CD14-positive monocyte (primary cell): ENCODE data around the gene CATSPERE. TPM values are rescaled to one million over a fixed set of nuclear protein-coding genes. Genes with fewer than 3 reads are reported as not detected.

Experiments
- DNase-seq, 3 donors: peaks; one replicate each; pipeline ENCODE4 v3.0.0-alpha.2; 2011 to 2022
- H2AFZ ChIP-seq: 2 replicates; pipeline ENCODE4 v1.6.0; 2012; ENCODE audit warnings: mild to moderate bottlenecking, low read depth, low read length, inconsistent platforms; ENCODE audit not compliant: insufficient read depth, poor library complexity, severe bottlenecking
- H3K27ac ChIP-seq, 2 donors: 1 replicate in 1 of 2; 2 replicates in 1 of 2; pipeline ENCODE4 v1.5.1; 2012 to 2013; ENCODE audit warnings: low read length in 2 of 2, control low read depth in 1 of 2, inconsistent platforms in 1 of 2, low read depth in 1 of 2, mild to moderate bottlenecking in 1 of 2
- H3K27me3 ChIP-seq, 2 donors: one replicate each; pipeline versions ENCODE4 v1.6.0 to v1.6.1; 2011 to 2013; ENCODE audit warnings: low read length in 2 of 2; ENCODE audit not compliant: control insufficient read depth in 2 of 2, insufficient read depth in 2 of 2
- H3K36me3 ChIP-seq, 2 donors: replicated peaks in 1 of 2; 1 replicate in 1 of 2; 2 replicates in 1 of 2; pipeline versions ENCODE4 v1.5.1 to v1.6.1; 2012 to 2013; ENCODE audit warnings: low read length in 2 of 2, control low read depth in 1 of 2, inconsistent platforms in 1 of 2, mild to moderate bottlenecking in 1 of 2; ENCODE audit not compliant: insufficient read depth in 2 of 2, control insufficient read depth in 1 of 2
- H3K4me1 ChIP-seq, 2 donors: 1 replicate in 1 of 2; 2 replicates in 1 of 2; pipeline versions ENCODE4 v1.5.1 to v1.6.1; 2012 to 2013; ENCODE audit warnings: low read length in 2 of 2, control low read depth in 1 of 2, inconsistent platforms in 1 of 2, mild to moderate bottlenecking in 1 of 2, moderate library complexity in 1 of 2; ENCODE audit not compliant: insufficient read depth in 2 of 2, control insufficient read depth in 1 of 2
- H3K4me2 ChIP-seq: replicated peaks from 2 replicates; pipeline ENCODE3; 2012; ENCODE audit warnings: low read length, moderate library complexity, mild to moderate bottlenecking; ENCODE audit not compliant: poor library complexity, severe bottlenecking; ENCODE audit errors: extremely low read depth
- H3K4me3 ChIP-seq, 3 experiments: fragments of 200-600 bp in 1 of 3; sonication (generic) in 1 of 3; replicated peaks in 1 of 3; 1 replicate in 2 of 3; 2 replicates in 1 of 3; pipeline ENCODE4 v1.5.1; 2011 to 2013; ENCODE audit warnings: low read length in 3 of 3, mild to moderate bottlenecking in 3 of 3, control low read depth in 2 of 3, low read depth in 2 of 3, inconsistent platforms in 1 of 3, moderate library complexity in 1 of 3
- H3K79me2 ChIP-seq: 2 replicates; pipeline ENCODE4 v1.6.0; 2012; ENCODE audit warnings: mild to moderate bottlenecking, control low read depth, inconsistent platforms, low read length, moderate library complexity; ENCODE audit not compliant: insufficient read depth
- H3K9ac ChIP-seq: 2 replicates; pipeline ENCODE4 v1.6.0; 2017; ENCODE audit warnings: low read length, mild to moderate bottlenecking; ENCODE audit not compliant: insufficient read depth, poor library complexity, severe bottlenecking
- H3K9me3 ChIP-seq, 2 donors: replicated peaks in 1 of 2; 1 replicate in 1 of 2; 2 replicates in 1 of 2; pipeline versions ENCODE4 v1.5.1 to v1.6.1; 2012 to 2013; ENCODE audit warnings: low read length in 2 of 2, control low read depth in 1 of 2; ENCODE audit not compliant: control insufficient read depth in 1 of 2, insufficient read depth in 1 of 2
- H4K20me1 ChIP-seq: 2 replicates; pipeline ENCODE4 v1.6.0; 2012; ENCODE audit warnings: mild to moderate bottlenecking, low read length, control low read depth, moderate library complexity; ENCODE audit not compliant: insufficient read depth
- H3K27ac Mint-ChIP-seq, 7 donors: one replicate each; pipeline ENCODE4 v1.8.0; 2020; ENCODE audit warnings: mild to moderate bottlenecking in 7 of 7, mixed read lengths in 7 of 7, moderate library complexity in 6 of 7, inconsistent platforms in 2 of 7
- H3K27me3 Mint-ChIP-seq, 3 donors: one replicate each; pipeline ENCODE4 v1.8.0; 2021 to 2022; ENCODE audit warnings: low read depth in 3 of 3, mild to moderate bottlenecking in 3 of 3, mixed read lengths in 3 of 3, moderate library complexity in 3 of 3, inconsistent platforms in 1 of 3
- H3K36me3 Mint-ChIP-seq, 2 donors: one replicate each; pipeline ENCODE4 v1.8.0; 2020; ENCODE audit warnings: mixed read lengths in 2 of 2, inconsistent platforms in 1 of 2, mild to moderate bottlenecking in 1 of 2
- H3K4me1 Mint-ChIP-seq: one replicate; pipeline ENCODE4 v1.8.0; 2020; ENCODE audit warnings: mild to moderate bottlenecking, mixed read lengths
- H3K4me3 Mint-ChIP-seq, 2 donors: one replicate each; pipeline ENCODE4 v1.8.0; 2020; ENCODE audit warnings: mild to moderate bottlenecking in 2 of 2, mixed read lengths in 2 of 2, moderate library complexity in 1 of 2
- H3K9me3 Mint-ChIP-seq, 7 donors: one replicate each; pipeline ENCODE4 v1.8.0; 2020 to 2022; ENCODE audit warnings: mixed read lengths in 7 of 7, mild to moderate bottlenecking in 6 of 7, moderate library complexity in 6 of 7, inconsistent platforms in 2 of 7
- CTCF ChIP-seq: fragments of 200-600 bp; IDR thresholded peaks from one replicate; pipeline ENCODE4 v1.8.0; 2022; ENCODE audit warnings: antibody characterized with exemption, mild to moderate bottlenecking
- WGBS: methylation state at CpG from one replicate; pipeline ENCODE4 v1.1.5; 2013; ENCODE audit warnings: missing lambda C conversion rate; ENCODE audit not compliant: insufficient coverage; 5-methylcytosine and 5-hydroxymethylcytosine counted together
- intact Hi-C, 2 donors: fragments of 100-400 bp; cut with micrococcal nuclease; formaldehyde crosslinking; loops; one replicate each; pipeline versions ENCODE4 v1.15.0 to v1.15.1; 2023
- polyA plus RNA-seq, 3 donors: library from polyadenylated mRNA; depleted of rRNA in 1 of 3; unstranded in 2 of 3; stranded (reverse) in 1 of 3; fragments of 300-500 nt in 2 of 3; fragments of >200 nt in 1 of 3; fragmentation: Illumina TruSeq in 2 of 3; gene quantifications; 1 replicate in 2 of 3; 2 replicates in 1 of 3; pipeline ENCODE4 v1.2.3, GENCODE V29; 2012 to 2021

Gene CATSPERE
- polyA plus RNA-seq, 3 donors = 0.63 TPM; not detected in 2

- no peaks in the 10 kb centered on the region for H3K4me1 Mint-ChIP-seq
- no peak overlapping the region for H3K4me3 ChIP-seq
- peaks cover 95 to 100% of the 10 kb centered on the region in 2 donors for H3K36me3 ChIP-seq
- no peak for DNase-seq
- H3K4me3 Mint-ChIP-seq = no peak overlapping the region
- H3K9ac ChIP-seq = no peak overlapping the region
- 91% methylated on average over 4 of the region's 4 CpGs for WGBS
- H3K27ac Mint-ChIP-seq = peak overlapping the region in 4 of 7 donors; percentile 1 to 31 (median 10)
- intact Hi-C loops = no loop called here
- no peaks in the 10 kb centered on the region for H3K9me3 ChIP-seq
- H3K36me3 Mint-ChIP-seq = peaks cover 74 to 79% of the 10 kb centered on the region in 2 donors
- no peaks in the 10 kb centered on the region for H4K20me1 ChIP-seq
- H3K27me3 ChIP-seq = no peaks in the 10 kb centered on the region
- no peaks in the 10 kb centered on the region for H3K9me3 Mint-ChIP-seq
- H3K4me1 ChIP-seq = no peaks in the 10 kb centered on the region
- no peak for TF ChIP-seq CTCF
- H3K79me2 ChIP-seq = no peaks in the 10 kb centered on the region
- no peaks in the 10 kb centered on the region for H3K27me3 Mint-ChIP-seq
- H2AFZ ChIP-seq = no peak overlapping the region
- no peak overlapping the region for H3K4me2 ChIP-seq
- no peak overlapping the region for H3K27ac ChIP-seq
Observed at GRCh38 chr1:244419024-244419423, 42.0 kb upstream of the CATSPERE start.

DNA sequence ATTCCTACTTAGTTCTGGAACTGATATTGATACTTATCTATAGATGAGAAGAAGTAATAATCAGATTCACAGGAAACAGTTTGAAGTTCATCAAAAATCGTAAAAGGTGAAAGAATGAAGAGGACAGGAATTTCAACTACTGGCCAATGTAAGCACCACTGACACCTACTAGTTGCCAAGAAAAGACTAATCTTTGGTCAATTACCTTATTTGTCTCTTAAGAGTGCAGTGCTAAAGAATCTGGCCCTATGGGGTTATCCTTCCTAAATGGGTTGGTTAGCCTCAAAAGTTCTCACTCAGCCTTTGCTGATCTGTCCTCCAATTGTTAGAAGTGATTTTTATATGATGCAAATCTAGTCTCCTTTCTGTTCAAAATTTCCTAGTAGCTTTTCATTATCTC lies 38.9 kb upstream of the CATSPERE start:
- Mint-ChIP-seq H3K9me3 (no peaks in the 10 kb centered on the region), H3K4me3 (no peak overlapping the region), H3K4me1 (peaks cover under 1% of the 10 kb centered on the region), H3K27ac (peak overlapping the region in 3 of 7 donors; percentile 2 to 47 (median 6)), H3K36me3 (peaks cover 58 to 64% of the 10 kb centered on the region in 2 donors), H3K27me3 (no peaks in the 10 kb centered on the region)
- WGBS = no CpG with 5 or more reads among the region's 1 CpG
- DNase-seq = no peak
- no peak for TF ChIP-seq CTCF
- Histone ChIP-seq H3K27ac (no peak overlapping the region), H2AFZ (no peak overlapping the region), H3K27me3 (no peaks in the 10 kb centered on the region), H3K4me3 (no peak overlapping the region), H3K4me2 (no peak overlapping the region), H3K4me1 (no peaks in the 10 kb centered on the region), H3K79me2 (no peaks in the 10 kb centered on the region), H3K36me3 (peaks cover 73 to 92% of the 10 kb centered on the region in 2 donors), H3K9me3 (no peaks in the 10 kb centered on the region), H4K20me1 (no peaks in the 10 kb centered on the region), H3K9ac (no peak overlapping the region)
- intact Hi-C loops = no loop called here
